Glomerular endothelial cell (primary cell): Measurements from ENCODE around the gene ZFP36. TPM values are rescaled to one million over a fixed set of nuclear protein-coding genes. Genes with fewer than 3 reads are reported as not detected.
"Not testable (repeated sequence)": the region's sequence is repeated elsewhere in the genome, so short reads cannot be mapped to it uniquely, and the experiment has no call there.

Experiments
- DNase-seq: peaks from one replicate; pipeline ENCODE4 v3.0.0-alpha.2; 2011; ENCODE audit warnings: low read depth, low spot score; ENCODE audit errors: extremely low read depth
- total RNA-seq: library from RNA; depleted of rRNA; stranded (reverse); fragments of >200 nt; gene quantifications from 2 replicates; pipeline ENCODE4 v1.2.3, GENCODE V29; 2015

The ZFP36 gene
- total RNA-seq, 1 donor from 2014 or later, result 21.6 TPM

DNA sequence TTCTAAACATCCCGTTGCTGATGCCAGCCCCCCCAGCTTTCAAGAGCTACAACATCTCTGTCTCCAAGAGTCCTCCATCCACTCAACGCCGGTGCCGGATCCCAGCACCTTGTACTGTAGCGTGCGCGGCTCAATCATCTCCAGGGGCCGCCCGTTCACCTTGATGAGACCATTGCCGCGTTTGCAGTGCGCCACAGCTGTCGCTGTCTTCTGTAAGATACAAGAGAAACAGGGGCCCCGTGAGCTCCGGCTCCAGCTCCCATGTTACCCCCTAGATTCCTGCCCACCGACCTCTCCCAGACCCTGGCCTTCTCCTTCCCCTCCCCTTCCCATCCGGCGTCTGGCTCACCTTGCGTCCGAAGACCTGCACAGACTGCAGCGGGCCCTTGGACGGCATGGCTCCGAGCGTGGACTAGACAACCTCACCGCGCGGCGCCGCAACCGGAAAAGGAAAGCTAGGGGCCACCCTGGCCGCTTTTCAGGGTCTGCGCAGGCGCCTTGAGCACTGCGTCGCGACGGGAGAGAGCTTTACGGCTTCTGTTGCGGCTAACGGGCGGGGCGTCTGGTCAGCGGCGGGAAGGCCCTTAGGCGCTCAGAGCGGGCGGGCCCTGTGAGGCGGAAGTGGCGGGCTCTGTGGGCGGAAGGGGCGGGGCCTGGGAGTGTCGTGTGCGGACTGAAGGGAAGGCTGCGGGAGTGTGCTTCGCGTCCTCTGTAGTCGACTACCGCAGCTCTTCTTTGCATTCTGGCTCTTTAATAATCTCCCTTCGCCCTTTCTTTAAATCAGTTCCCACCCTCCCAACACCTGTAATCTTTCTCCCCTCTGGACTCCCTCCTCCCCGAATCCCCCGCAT, 29.1 kb downstream of the ZFP36 start, which contains the start of gene RPS16:
RPS16 (minus strand) TSS at position 451 of the 851 bp plus-strand sequence; CDS start at position 397, 54 bp downstream.
- peak; percentile 65 for DNase-seq

DNA sequence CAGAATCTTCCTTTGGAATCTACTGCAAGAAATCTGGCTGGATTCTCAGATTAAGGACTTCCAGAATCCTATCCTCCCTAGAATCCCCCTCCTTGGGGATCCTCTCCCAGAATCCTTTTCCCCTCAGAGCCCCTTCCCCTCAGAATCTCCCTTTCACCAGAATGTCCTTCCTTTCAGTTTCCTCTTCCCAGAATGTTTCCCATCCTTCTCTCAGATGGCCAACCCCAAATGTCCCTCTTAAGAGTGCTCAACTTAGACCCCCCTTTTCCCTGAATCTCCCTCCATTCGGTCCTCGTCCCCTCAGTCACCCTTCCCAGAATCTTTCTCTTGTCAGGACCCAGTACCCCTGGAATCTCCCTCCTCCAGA, 29.7 kb downstream of the ZFP36 start:
- DNase-seq, result no peak

- no peak for DNase-seq
Measured at GRCh38 chr19:39438270-39438934, 31.8 kb downstream of the ZFP36 start.

DNA sequence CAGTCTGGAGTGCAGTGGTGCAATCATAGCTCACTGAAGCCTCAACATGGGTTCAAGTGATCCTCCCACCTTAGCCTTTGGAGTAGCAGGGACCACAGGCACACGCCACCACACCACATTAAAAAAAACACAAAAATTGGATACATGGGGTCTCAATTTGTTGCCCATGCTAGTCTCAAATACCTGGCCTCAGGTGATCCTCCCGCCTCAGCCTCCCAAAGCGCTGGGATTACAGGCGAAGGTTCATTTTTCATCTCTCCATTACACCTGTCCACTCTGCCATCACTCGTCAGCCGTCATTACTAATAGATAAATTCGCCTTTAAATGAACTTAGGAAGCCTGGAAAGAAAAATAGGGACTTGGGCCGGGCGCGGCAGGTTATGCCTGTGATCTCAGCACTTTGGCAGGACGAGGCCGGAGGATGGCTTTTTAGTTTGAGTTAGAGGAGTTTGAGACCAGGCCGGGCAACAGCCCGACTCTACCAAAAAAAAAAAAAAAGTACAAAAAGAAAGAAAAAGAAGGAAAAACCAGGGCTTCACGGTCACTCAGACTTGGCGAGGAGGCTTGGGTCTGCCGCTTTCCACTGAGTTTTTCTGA, 38.0 kb downstream of the ZFP36 start:
- DNase-seq, result no peak

- DNase-seq, result peak; percentile 81
Measured at GRCh38 chr19:39445196-39446111, 38.8 kb downstream of the ZFP36 start, which contains the start of gene SUPT5H. Gene SUPT5H (plus strand): TSS chr19:39445582. CDS start chr19:39445891, 309 bp downstream.

DNA sequence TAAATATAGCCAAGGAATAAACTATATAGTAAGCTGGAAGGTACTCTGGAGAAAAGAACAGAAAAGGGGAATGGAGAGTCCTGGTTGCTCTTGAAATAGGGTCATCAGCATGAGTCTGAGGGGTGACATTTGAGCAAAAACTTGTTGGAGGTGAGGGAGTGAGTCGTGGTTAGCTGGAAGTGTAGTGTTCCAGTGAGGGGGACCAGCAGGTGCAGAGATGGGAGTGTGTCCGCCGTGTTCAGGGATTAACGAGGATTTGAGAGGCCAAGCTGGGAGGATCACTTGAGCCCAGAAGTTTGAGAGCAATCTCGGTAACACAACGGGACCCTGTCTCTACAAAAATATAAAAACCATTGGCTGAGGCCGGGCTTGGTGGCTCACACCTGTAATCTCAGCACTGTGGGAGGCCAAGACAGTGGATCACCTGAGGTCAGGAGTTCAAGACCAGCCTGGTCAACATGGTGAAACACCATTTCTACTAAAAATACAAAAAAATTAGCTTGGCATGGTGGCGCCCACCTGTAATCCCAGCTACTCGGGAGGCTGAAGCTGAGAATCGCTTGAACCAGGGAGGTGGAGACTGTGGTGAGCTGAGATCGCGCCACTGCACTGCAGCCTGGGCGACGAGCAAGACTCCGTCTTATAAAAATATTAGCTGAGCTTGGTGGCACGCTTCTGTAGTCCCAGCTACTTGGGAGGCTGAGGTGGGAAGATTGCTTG, 39.9 kb downstream of the ZFP36 start:
- no peak for DNase-seq

- no peak for DNase-seq
Measured at GRCh38 chr19:39448271-39448670, 41.6 kb downstream of the ZFP36 start.

DNA sequence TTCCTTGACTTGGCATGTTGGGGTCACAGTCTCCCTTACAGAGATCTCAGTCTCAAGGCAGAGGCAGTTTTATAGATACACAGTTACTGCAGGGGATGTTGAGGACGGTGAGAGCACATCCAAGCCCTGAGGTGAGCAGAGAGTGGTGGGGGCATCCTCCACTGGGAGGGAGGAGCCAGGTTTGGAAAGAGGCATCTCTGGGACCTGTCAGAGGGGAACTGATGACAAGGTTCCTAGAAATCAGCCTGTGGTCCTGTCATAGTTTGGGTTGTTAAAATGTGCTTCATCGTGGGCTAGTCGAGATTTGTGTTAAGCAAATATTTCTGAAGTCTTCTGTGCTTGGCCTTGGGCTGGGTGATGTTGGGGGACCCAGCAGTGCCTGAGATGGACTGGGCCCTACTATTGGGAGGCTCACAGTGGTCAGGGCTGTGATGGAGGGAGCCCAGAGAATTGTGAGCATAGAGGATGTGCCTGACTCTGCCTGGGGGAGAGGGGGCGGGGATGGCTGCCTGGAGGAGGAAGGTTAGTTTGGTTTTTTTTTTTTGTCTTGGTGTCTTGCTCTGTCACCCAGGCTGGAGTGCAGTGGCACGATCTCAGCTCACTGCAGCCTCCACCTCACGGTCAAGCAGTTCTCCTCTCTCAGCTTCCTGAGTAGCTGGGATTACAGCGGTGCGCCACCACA, 42.6 kb downstream of the ZFP36 start:
- no peak for DNase-seq

DNA sequence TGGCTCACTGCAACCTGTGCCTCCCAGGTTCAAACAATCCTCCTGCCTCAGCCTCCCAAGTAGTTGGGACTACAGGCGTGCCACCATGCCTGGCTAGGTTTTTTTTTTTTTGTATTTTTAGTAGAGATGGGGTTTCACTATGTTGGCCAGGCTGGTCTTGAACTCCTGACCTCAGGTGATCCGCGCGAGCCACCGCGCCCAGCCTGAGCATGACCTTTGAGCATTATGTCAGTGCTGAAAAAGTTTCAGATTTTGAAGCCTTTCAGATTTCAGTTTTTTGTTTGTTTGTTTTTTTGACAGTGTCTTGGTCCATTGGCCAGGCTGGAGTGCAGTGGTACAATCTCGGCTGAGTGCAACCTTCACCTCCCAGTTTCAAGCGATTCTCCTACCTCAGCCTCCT, 44.6 kb downstream of the ZFP36 start:
- not testable (repeated sequence) for DNase-seq

Other genes starting within 250 kb of the ZFP36 start
- not detected in 2 replicates for gene NCCRP1, start 209.9 kb upstream of the ZFP36 start, total RNA-seq
- not detected in 2 replicates for gene SYCN, start 202.6 kb upstream of the ZFP36 start, total RNA-seq
- not detected in 2 replicates for gene IFNL3, start 161.8 kb upstream of the ZFP36 start, total RNA-seq
- not detected in 2 replicates for gene IFNL4, start 158.0 kb upstream of the ZFP36 start, total RNA-seq
- gene IFNL2, start 138.5 kb upstream of the ZFP36 start, total RNA-seq, result not detected in 2 replicates
- gene IFNL1, start 110.4 kb upstream of the ZFP36 start, total RNA-seq, result not detected in 2 replicates
- gene LRFN1, start 86.0 kb upstream of the ZFP36 start, total RNA-seq, result 0.34 and 1.2 TPM in 2 replicates
- 92.9 and 104 TPM in 2 replicates for gene GMFG, start 70.8 kb upstream of the ZFP36 start, total RNA-seq
- gene SAMD4B, start 64.4 kb upstream of the ZFP36 start, total RNA-seq, result 61.2 and 89.1 TPM in 2 replicates
- 27.4 and 32.1 TPM in 2 replicates for gene PAF1, start 15.7 kb upstream of the ZFP36 start, total RNA-seq
- gene MED29, start 15.5 kb upstream of the ZFP36 start, total RNA-seq, result 25.1 and 29.5 TPM in 2 replicates
- gene PLEKHG2, start 5.8 kb downstream of the ZFP36 start, total RNA-seq, result 26.4 and 60.0 TPM in 2 replicates
- gene RPS16, start 29.1 kb downstream of the ZFP36 start, total RNA-seq, result 802 and 1,288 TPM in 2 replicates
- 100 and 104 TPM in 2 replicates for gene SUPT5H, start 38.7 kb downstream of the ZFP36 start, total RNA-seq
- gene TIMM50, start 74.0 kb downstream of the ZFP36 start, total RNA-seq, result 64.0 and 64.8 TPM in 2 replicates
- 0.87 and 2.0 TPM in 2 replicates for gene DLL3, start 92.1 kb downstream of the ZFP36 start, total RNA-seq
- gene SELENOV, start 108.3 kb downstream of the ZFP36 start, total RNA-seq, result not detected in 2 replicates
- gene EID2B, start 126.0 kb downstream of the ZFP36 start, total RNA-seq, result 1.5 and 4.1 TPM in 2 replicates
- gene EID2, start 133.3 kb downstream of the ZFP36 start, total RNA-seq, result 11.4 and 19.0 TPM in 2 replicates
- gene LGALS13, start 195.7 kb downstream of the ZFP36 start, total RNA-seq, result not detected in 2 replicates
- not detected in 2 replicates for gene LGALS16, start 249.1 kb downstream of the ZFP36 start, total RNA-seq